HL-60 (cell line): ENCODE measurements around the gene ENTR1.
"Not testable (repeated sequence)": the region's sequence is repeated elsewhere in the genome, so short reads cannot be mapped to it uniquely, and the experiment has no call there.

ENCODE experiments used
- CTCF ChIP-seq: IDR thresholded peaks from one replicate; pipeline ENCODE4 v1.5.1; 2011; ENCODE audit warnings: low read length, control low read depth, inconsistent platforms; ENCODE audit not compliant: insufficient read depth
- POLR2AphosphoS5 ChIP-seq: IDR thresholded peaks from 2 replicates; pipeline ENCODE4 v1.6.1; 2012; ENCODE audit warnings: low read depth
- REST ChIP-seq: IDR thresholded peaks from 2 replicates; pipeline ENCODE4 v1.6.1; 2012; ENCODE audit warnings: low read depth; ENCODE audit not compliant: insufficient replicate concordance

GRCh38 chr9:136405904-136406303, 4.5 kb downstream of the ENTR1 start:
- not testable (repeated sequence) for TF ChIP-seq CTCF, POLR2AphosphoS5, REST
